MM.1S (cell line): Measurements from ENCODE around the gene DLL4.

Source experiments
- CTCF ChIP-seq: fragments of 300-600 bp; sonication (generic); IDR thresholded peaks from 2 replicates; pipeline ENCODE4 v1.5.1; 2016; ENCODE audit warnings: antibody characterized with exemption, low read length, mixed read lengths
- EZH2 ChIP-seq: fragments of 300-600 bp; sonication (generic); optimal IDR thresholded peaks from 2 replicates; pipeline ENCODE3; 2017; ENCODE audit warnings: low read depth, mild to moderate bottlenecking, antibody characterized with exemption, low read length, mixed read lengths

GRCh38 chr15:40978141-40978540, 49.0 kb downstream of the DLL4 start:
- TF ChIP-seq CTCF (no peak), EZH2 (no peak)
